ENCODE measurements around the gene ZNF598.
A peak's percentile ranks its signal among the peaks of the same experiment; 100 is the strongest.

The ZNF598 gene

DNA sequence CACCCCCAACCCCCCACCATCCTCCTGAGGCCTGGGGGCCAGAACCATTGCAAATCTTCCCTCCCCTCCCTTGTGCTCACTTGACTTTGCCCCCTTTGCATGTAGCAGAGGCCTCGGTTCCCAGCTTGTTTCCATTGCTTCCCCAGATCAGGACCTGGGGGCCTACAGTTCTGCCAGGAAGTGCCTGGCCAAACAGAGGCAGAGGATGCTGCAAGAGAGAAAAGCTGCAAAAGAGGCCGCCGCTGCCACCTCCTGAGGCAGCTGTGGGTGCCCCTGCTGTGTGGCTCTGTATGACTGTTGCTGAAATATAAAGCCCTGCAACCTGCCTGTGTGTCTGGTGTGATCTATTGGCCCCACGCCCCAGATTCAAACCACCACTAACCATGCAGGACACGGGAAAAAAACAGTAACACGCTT is 48.0 kb downstream of the ZNF598 start:
- H3K9me2 ChIP-seq (replicated peaks; ENCODE audit: insufficient read depth, low read length), result no peaks in the 10 kb centered on the region
- H3F3A ChIP-seq (ENCODE audit: insufficient read depth), result peaks cover 43% of the 10 kb centered on the region
- peak overlapping the region; percentile 76 for H3K27ac ChIP-seq (ENCODE audit: low read depth, low read length)
- peak overlapping the region; percentile 78 for H3K4me2 ChIP-seq (ENCODE audit: low read depth, low read length, poor library complexity, severe bottlenecking)
- no peaks in the 10 kb centered on the region for H3K9me3 ChIP-seq (ENCODE audit: insufficient read depth, low read length)
- H4K20me1 ChIP-seq (ENCODE audit: low read depth, low read length), result no peaks in the 10 kb centered on the region
- H3K4me3 ChIP-seq (ENCODE audit: insufficient read depth, low read length, poor library complexity, severe bottlenecking), result no peak overlapping the region
- H3K36me3 ChIP-seq (ENCODE audit: low read length), result peaks cover 15% of the 10 kb centered on the region
- peaks cover 38% of the 10 kb centered on the region for H3K79me2 ChIP-seq (ENCODE audit: insufficient read depth, low read length)
- H2AFZ ChIP-seq (ENCODE audit: low read depth, low read length, severe bottlenecking), result no peak overlapping the region
- H3K27me3 ChIP-seq (ENCODE audit: low read length), result no peaks in the 10 kb centered on the region
- H3K9ac ChIP-seq (ENCODE audit: low read length), result 0 out of 2 replicates have a peak overlapping the region, but pooled peaks have one; percentile 18
- no peak for TF ChIP-seq EZH2phosphoT487 (conservative IDR thresholded peaks at IDR 0.05; ENCODE audit: low read length)
- TF ChIP-seq, protein P1, sequence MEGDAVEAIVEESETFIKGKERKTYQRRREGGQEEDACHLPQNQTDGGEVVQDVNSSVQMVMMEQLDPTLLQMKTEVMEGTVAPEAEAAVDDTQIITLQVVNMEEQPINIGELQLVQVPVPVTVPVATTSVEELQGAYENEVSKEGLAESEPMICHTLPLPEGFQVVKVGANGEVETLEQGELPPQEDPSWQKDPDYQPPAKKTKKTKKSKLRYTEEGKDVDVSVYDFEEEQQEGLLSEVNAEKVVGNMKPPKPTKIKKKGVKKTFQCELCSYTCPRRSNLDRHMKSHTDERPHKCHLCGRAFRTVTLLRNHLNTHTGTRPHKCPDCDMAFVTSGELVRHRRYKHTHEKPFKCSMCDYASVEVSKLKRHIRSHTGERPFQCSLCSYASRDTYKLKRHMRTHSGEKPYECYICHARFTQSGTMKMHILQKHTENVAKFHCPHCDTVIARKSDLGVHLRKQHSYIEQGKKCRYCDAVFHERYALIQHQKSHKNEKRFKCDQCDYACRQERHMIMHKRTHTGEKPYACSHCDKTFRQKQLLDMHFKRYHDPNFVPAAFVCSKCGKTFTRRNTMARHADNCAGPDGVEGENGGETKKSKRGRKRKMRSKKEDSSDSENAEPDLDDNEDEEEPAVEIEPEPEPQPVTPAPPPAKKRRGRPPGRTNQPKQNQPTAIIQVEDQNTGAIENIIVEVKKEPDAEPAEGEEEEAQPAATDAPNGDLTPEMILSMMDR (IDR thresholded peaks at IDR 0.05; ENCODE audit: insufficient read depth, low read length, poor library complexity, severe bottlenecking), result no peak

DNA sequence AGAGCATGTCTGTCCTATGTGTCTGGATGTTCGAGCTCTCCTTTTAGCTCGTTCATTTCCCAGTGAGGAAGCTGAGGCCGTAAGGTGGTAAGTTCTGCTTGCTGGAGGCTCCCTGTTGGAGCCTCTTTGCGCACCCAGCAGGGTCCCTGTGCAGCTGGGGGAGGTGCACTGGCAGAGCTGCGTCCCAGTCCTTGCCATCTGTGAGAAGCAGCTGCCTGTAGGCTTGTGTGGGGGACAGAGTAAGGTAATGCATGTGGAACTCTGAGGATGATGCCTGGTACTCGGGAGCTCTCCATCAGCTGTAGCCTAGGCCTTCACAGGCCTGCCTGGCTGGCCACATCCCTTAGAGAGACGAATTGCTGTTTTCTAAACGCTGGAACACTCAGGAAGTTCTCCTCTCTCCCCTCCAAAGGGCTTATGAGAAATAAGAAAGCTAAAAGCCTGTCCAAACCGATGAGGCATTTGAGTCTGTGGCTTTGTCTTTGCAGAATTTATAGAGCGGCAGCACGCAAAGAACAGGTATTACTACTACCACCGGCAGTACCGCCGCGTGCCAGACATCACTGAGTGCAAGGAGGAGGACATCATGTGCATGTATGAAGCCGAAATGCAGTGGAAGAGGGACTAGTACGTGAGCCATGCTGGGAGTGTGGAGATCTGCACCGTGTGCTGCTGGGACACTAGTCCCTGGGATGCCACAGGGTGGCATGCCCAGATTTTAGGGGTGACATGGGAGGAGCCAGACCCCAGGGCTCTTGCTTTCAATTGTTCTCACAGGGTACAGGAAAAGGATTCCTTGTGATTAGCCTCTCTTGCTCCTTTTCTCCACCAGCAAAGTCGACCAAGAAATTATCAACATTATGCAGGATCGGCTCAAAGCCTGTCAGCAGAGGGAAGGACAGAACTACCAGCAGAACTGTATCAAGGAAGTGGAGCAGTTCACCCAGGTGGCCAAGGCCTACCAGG is 48.7 kb downstream of the ZNF598 start:
- peak overlapping the region; percentile 81 for H3K9ac ChIP-seq (ENCODE audit: low read length)
- no peaks in the 10 kb centered on the region for H3K9me3 ChIP-seq (ENCODE audit: insufficient read depth, low read length)
- no peaks in the 10 kb centered on the region for H3K27me3 ChIP-seq (ENCODE audit: low read length)
- H4K20me1 ChIP-seq (ENCODE audit: low read depth, low read length), result no peaks in the 10 kb centered on the region
- TF ChIP-seq, protein P1 (IDR thresholded peaks at IDR 0.05; ENCODE audit: insufficient read depth, low read length, poor library complexity, severe bottlenecking), result no peak
- TF ChIP-seq EZH2phosphoT487 (conservative IDR thresholded peaks at IDR 0.05; ENCODE audit: low read length), result no peak
- peaks cover 37% of the 10 kb centered on the region for H3K79me2 ChIP-seq (ENCODE audit: insufficient read depth, low read length)
- peak overlapping the region; percentile 68 for H3K4me3 ChIP-seq (ENCODE audit: insufficient read depth, low read length, poor library complexity, severe bottlenecking)
- H3F3A ChIP-seq (ENCODE audit: insufficient read depth), result peaks cover 43% of the 10 kb centered on the region
- peaks cover 15% of the 10 kb centered on the region for H3K36me3 ChIP-seq (ENCODE audit: low read length)
- peak overlapping the region; percentile 76 for H3K27ac ChIP-seq (ENCODE audit: low read depth, low read length)
- H3K4me2 ChIP-seq (ENCODE audit: low read depth, low read length, poor library complexity, severe bottlenecking), result peak overlapping the region; percentile 81
- H3K9me2 ChIP-seq (replicated peaks; ENCODE audit: insufficient read depth, low read length), result no peaks in the 10 kb centered on the region
- H2AFZ ChIP-seq (ENCODE audit: low read depth, low read length, severe bottlenecking), result no peak overlapping the region

DNA sequence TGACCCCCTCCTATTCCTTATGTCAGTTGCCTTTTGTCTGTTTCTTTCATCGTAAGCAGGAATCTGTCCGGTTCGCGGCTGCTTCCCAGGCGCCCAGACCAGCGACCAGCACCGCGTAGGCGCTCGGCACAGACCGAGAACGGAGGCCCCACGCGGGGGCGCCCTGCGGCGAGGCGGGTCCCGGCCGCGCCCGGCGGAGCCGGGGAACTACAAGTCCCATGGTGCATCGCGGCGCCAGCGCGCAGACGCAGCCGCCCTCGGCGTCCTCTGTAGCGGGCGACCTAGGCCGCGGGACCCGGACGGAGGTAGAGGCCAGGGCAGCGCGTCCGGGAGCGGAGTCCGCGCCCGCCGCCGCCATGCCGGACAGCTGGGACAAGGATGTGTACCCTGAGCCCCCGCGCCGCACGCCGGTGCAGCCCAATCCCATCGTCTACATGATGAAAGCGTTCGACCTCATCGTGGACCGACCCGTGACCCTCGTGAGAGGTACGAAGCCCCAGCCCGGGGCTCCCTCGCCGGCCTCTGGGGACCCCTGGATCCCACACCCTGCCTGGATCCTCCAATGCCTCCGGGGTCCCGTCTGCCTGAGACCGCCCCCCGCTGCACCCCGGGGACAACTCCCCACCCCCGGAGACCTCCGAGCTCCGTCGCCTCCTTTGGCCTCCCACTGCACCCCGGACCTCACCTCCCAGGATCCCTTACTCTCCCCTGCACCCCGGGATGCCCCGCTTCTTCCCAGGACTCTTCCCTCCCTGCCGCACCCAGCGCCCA is 50.2 kb downstream of the ZNF598 start, which contains the start of gene NDUFB10:
Gene NDUFB10, plus strand, starts transcription at position 270 of the 771 bp plus-strand sequence. Its CDS starts 87 bp downstream, at position 357.
- TF ChIP-seq, protein P1 (IDR thresholded peaks at IDR 0.05; ENCODE audit: insufficient read depth, low read length, poor library complexity, severe bottlenecking), result peak; percentile 81
- no peak for TF ChIP-seq EZH2phosphoT487 (conservative IDR thresholded peaks at IDR 0.05; ENCODE audit: low read length)
- peak within 1 kb of the TSS; percentile 85 for H2AFZ ChIP-seq (ENCODE audit: low read depth, low read length, severe bottlenecking)
- no peaks in the 10 kb centered on the region for H3K9me3 ChIP-seq (ENCODE audit: insufficient read depth, low read length)

More for the DNA sequence above, 50.2 kb downstream of the ZNF598 start, which contains the start of gene NDUFB10:
- Histone ChIP-seq H3K36me3 (ENCODE audit: low read length) (peaks cover 15% of the 10 kb centered on the region), H3F3A (ENCODE audit: insufficient read depth) (peaks cover 42% of the 10 kb centered on the region), H3K4me2 (ENCODE audit: low read depth, low read length, poor library complexity, severe bottlenecking) (peak within 1 kb of the TSS; percentile 81), H3K27me3 (ENCODE audit: low read length) (no peaks in the 10 kb centered on the region), H4K20me1 (ENCODE audit: low read depth, low read length) (no peaks in the 10 kb centered on the region), H3K9ac (ENCODE audit: low read length) (peak within 1 kb of the TSS; percentile 81), H3K79me2 (ENCODE audit: insufficient read depth, low read length) (peaks cover 24% of the 10 kb centered on the region), H3K27ac (ENCODE audit: low read depth, low read length) (peak within 1 kb of the TSS; percentile 76), H3K9me2 (replicated peaks; ENCODE audit: insufficient read depth, low read length) (no peaks in the 10 kb centered on the region), H3K4me3 (ENCODE audit: insufficient read depth, low read length, poor library complexity, severe bottlenecking) (peak within 1 kb of the TSS; percentile 68)

Measured in SU-DHL-6 (cell line).